NCI-H226 (cell line): Measurements from ENCODE around the gene EIF3D.
"Not testable (repeated sequence)": the region's sequence is repeated elsewhere in the genome, so short reads cannot be mapped to it uniquely, and the experiment has no call there.

ENCODE experiments used
- DNase-seq: peaks from one replicate; pipeline ENCODE4 v3.0.0-alpha.2; 2015

The EIF3D gene

DNA sequence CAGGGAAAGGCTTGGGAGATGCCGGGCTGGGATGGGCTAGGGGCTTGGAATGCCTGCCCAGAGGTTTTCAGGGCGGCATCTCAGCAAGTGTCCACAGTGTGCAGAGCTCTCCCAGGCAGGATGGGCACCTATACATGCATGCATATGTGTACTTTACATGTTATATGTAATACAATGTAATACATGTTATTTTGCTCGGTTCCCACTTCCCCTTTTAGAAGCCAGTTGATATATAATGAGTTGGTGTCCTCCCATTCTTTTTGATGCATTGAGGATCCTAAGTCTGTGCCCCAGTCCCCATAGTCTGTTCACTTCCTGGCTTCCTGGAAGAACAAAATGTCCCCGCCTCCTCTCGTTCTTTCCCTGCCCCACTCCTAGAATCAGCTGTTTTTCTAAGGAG is 20.1 kb upstream of the EIF3D start:
- DNase-seq = no peak

DNA sequence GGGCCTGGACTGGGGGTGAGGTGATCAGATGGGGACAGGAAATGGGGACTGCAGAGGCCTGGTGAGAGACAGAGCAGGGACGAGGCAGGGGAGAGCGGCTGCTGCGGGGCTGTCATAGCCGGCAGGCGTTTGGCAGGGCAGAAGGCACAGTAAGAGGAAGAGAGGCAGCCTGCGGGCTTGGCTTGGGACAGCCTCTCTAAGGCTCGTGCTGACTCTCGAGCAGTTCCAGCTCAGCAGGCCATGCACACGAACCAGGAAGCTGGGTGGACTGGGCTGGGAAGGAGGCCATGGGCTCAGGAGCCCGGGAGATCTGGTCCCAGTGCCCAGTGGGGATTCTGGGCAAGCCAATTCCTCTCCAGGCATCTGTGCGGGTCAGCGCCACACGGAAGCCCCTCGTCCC is 19.6 kb upstream of the EIF3D start:
- DNase-seq = no peak

DNA sequence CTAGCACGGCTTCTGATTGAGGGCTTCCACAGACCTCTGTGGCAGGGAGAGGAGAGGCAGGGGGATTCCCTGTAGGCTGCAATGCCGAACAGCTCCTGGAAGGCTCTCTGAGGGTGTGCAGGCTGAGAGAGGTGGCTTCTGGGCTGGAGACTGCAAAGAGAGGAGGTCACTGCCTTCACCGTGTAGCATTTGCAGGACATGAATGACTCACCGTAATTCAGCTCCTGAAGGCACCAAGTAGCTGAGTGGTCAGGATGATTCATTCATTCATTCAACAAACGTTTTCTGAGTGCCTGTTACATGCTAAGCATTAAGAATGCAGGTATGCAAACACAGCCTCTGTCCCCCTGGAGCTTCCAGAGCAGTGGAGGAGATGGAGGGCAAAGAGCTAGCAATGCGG is 18.0 kb upstream of the EIF3D start:
- DNase-seq = peak; percentile 46

DNA sequence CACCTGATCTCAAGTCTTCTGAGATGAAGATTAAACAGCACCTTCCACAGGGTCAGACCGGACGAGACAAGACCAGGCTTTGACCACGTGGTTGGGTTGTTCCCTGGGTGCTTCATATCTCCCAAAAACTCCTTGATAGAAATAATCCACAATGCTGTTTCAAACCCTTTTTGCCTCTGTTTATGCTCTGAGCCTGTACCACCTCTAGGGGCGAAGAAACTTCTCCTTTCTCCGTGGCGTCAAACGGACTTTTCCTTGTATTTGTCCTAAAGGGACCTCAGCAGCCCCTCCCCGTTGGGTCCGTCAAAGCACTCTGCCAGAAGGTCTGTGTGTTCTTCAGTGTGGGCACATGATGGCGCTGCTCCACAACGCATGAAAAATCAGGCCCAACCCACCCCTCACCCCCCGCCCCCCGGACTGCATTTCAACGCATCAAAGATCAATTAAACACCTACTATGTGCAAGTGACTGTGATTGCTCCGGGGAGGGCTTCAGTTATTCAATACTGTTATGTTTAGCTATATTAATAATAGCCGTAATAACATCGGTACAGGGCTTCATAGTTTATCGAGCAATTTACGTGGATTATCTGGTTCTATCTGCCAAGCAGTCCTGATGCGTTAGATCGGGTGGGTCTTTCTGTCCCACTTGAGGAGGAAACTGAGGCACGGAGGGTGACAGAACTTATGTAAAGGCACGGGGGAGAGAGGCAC is 17.3 kb upstream of the EIF3D start:
- peak; percentile 20 for DNase-seq

DNA sequence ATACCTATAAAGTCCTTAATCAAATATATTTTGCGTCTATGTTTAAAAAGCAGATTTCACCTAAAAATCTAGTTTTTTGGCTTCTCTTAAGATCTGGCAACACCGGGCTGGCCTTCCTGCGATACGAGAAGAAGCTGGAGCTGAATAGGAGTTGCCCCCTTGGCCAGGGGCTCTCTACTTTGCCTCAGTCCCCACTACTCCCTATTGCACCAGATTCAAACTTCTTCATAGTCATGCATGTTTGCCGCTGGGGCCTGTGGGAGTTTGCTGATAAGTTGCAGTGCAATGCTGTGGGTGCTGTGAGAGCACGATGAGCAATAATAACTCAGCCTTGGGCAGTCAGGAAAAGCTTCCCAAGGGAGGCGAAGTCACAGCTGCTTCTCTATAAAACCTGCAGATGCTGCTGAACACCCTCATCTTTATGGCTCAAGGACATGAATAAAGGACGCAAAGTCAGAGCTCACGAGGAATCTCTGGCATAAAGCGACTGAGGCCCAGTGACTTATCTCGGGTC is 15.2 kb upstream of the EIF3D start:
- DNase-seq = peak; percentile 74

DNA sequence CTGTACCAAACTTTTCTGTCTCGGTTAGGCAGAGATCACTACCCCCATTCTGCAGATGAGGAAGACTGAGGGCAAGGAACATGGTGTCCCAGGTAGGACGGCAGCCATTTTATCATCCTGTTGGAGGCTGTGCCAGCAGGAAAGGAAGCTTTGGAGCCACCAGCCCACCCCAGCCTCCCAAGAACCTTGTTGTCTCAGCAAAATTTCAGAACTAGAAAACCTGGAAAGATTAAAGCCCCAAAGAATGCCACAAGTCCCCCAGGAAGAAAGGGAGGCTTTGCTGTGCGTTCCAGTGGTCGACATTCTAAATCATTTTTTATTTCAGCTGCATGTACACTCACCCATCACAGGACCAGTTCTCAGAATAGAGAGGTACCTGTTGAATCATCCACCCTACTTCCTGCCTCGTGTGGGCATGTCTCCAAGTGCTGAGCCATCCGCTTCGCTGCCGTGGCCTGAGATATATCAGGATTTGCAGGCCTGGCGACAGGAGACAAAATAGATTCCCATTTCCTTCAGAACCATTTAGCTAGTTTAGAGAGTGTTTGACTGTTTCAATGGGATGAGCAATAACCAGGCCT is 13.0 kb upstream of the EIF3D start:
- DNase-seq = peak; percentile 78

DNA sequence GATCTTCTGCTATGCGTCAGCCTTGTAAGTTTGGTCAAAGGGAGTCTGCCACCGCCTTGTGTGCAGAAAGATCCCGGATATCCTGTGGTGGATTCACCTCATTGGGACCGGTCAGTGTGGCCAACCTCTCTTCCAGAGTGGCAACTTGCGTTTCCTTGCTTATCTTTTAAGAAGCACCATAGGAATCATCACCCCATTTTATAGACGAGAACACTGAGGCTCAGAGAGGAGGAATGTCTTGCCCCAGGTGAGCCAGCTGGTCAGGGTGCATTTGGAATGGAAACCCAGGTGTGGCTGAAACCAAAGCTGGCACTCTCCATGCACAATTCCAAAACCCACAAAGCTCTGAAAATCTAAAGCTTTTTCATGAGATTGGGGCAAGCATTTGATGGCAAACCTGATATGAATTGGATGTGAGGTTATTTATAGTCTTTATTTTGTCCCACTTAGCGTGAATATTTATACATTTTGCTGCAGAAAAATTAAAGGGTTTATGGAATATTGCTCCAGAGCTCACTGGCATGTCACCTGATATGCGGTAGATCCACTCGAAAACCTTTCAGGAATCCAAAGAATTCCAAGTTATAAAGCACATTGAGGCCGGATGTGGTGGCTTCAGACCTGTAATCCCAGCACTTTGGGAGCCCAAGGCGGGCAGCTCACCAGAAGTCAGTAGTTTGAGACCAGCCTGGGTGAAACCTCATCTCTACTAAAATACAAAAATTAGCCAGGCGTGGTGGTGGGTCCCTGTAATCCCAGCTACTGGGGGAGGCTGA is 12.1 kb upstream of the EIF3D start:
- DNase-seq = peak; percentile 55

DNA sequence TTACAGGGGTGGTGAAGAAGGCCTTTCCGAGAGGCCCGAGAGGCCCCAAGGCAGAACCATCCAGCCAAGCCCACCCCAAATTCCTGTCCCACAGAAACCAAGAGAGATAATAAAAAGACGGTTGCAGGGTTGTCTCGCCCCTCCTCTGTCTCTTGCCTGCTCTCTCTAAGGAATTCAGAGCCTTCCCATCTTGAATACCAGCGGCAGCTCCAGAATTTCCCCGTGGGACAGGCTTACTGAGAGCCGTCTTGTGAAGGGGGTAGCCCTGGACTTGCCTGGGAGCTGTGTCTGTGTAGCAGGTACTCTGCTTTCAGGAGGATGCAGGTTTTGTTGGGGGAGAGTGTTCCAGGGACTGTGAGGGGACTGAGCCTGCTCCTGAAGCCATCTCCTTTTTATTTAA is 9.6 kb upstream of the EIF3D start:
- no peak for DNase-seq

DNA sequence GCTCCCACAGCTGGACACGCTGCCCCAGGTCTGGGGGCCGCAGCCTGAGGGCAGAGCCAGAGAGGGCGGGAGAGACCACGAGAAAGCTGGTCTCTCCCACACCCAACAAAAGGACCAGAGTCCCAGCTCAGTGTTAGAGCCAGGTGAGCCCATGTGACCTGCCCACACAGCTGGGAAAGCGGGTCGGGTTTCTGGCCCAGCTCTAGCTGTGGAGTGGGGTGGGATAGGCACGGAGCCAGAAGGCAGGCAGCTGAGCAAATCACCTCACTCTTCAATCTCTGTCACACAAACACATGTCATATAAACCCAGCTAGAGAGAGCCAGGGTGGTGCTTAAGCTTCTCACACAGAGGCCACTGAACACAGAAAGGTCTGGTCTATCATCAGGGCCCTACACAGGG is 7.8 kb upstream of the EIF3D start:
- DNase-seq = no peak

DNA sequence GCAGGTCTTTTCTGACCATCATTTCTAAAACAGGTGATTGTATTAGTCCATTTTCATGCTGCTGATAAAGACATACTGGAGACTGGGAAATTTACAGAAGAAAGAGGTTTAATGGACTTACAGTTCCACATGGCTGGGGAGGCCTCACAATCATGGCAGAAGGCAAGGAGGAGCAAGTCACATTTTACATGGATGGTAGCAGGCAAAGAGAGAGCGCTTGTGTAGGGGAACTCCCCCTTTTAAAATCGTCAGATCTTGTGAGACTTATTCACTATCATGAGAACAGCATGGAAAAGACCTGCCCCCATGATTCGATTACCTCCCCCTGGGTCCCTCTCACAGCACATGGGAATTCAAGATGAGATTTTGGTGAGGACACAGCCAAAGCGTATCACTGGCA is 4.4 kb upstream of the EIF3D start:
- DNase-seq = not testable (repeated sequence)

DNA sequence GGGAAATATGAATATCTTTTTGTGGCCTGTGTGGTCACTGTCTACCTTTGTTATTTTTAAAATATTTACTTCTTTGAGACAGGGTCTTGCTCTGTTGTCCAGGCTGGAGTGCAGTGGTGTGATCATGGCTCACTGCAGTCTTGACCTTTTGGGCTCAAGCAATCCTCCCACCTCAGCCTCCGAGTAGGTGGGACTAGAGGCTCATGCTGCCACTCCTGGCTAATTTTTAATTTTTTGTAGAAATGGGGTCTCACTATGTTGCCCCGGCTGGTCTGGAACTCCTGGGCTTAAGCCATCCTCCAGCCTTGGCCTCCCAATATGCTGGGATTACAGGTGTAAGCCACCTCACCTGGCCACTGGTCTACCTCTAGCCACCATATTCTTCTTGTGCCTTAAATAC is 3.5 kb upstream of the EIF3D start:
- DNase-seq = no peak

DNA sequence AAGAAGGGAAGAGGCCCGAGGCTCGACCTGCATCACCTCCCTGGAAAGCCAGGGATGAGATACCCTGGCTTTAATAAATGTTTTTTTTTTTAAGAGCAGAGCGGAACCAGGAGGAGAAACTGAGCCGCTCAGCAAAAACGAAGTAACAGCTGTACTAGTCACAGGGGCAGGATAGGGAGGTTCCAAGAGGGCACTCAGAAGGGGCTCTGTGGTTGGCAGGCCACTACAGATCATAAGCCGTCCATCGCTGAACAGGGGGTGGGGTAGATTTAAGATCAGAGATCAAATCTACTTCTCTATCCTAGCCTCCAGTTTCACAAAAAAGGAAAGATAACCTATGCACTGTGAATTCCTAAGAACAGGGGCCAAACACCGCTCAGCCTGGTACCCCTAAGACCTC is 625 bp downstream of the EIF3D start:
- no peak for DNase-seq

DNA sequence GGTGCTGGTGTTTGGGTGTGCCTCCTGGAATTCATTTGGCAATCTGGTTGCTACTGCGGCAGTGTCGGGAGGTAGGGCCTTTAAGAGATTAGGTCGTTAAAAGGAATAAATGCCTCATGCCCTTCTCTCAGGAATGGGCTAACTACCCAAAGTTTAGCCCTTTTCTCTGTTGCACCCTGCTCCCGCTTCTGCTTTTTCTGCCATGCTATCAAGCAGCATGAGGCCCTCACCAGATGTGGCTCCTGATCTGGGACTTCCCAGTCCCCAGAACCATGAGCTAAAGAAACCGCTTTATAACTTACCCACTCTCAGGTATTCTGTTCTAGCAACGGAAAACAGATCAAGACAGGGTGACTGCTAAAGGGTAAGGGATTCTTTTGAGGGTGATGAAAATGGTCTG is 6.3 kb downstream of the EIF3D start:
- DNase-seq = no peak

DNA sequence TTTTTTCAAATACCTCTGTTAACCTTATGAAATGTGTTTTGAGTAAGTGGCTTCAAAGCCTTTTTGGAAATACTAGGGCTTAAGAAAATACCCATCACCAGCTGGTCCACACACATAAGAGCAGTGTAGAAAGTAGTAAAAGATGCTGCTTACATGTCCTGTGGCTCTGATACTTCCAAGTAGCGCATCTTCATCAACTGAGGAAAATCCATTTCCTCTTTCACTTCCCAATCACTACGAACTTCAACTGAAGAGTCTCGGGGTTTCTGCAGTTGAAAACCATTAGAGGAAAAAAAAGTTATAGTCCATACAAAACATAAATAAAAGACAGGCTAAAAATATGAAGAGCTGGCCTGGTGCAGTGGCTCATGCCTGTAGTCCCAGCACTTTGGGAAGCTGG is 8.5 kb downstream of the EIF3D start:
- no peak for DNase-seq

DNA sequence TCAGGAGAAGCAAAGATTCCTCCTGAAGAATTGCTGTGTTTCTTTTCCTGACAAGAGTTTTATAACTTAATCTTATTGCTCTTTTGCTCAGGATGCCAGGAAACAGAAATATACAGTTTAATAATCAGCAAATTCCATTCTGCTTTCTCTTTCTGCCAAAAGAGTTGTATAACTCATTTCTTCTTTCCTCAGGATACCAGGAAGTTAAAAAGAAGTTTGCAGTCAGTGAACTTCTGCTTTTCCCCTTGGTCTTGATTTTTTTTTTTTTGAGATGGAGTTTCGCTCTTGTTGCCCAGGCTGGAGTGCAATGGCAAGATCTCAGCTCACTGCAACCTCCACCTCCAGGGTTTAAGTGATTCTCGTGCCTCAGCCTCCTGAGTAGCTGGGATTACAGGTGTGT is 9.1 kb downstream of the EIF3D start:
- not testable (repeated sequence) for DNase-seq

DNA sequence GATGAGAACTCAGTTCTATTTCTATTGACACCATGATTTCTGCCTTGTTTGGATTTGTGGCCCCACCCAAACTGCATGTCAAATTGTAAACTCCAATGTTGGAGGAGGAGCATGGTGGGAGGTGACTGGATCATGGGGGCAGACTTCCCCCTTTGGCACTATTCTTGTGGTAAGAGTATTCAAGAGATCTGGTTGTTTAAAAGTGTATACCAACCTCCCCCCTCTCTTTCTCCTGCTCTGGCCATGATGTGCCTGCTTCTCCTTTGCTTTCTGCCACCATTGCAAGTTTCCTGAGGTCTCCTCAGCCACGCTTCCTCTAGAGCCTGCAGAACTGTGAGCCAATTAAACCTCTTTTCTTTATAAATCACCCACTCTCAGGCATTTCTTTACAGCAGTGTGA is 14.2 kb downstream of the EIF3D start:
- no peak for DNase-seq

DNA sequence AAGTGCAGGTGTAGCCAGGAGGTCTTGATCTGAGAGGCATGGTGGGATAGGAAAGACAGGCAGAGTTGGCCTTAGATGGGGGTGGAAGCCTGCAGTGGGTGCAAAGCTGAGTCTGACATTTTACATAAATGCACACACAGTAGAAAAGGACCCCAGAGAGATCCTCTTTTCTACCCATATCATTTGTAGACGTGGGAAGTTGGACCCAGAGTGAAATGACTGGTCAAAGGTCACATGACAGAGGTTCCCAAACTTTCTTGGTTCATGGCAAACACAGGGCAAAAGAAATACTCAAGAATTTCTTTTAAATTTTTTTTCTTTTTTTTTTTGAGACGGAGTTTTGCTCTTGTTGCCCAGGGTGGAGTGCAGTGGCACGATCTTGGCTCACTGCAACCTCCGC is 16.0 kb downstream of the EIF3D start:
- DNase-seq = no peak

DNA sequence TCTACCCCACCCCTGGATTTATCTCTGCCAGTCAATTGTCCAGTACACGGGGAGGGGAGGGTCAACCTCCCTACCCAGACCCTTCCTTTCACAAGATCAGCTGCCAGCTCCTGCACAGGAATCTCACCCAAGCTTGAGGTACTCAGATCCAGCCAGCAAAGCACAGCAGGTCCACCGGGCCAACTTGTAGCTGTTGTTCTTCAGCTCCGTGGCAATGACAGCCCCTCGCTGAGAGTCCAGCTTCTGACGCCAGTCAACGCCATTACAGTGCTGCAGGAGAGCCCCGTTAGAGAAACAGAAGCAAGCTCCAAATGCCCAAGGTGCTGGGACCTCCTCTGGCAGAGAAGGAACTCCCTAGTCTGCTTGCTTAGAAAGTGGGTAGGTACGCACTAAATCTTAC is 16.6 kb downstream of the EIF3D start:
- no peak for DNase-seq

DNA sequence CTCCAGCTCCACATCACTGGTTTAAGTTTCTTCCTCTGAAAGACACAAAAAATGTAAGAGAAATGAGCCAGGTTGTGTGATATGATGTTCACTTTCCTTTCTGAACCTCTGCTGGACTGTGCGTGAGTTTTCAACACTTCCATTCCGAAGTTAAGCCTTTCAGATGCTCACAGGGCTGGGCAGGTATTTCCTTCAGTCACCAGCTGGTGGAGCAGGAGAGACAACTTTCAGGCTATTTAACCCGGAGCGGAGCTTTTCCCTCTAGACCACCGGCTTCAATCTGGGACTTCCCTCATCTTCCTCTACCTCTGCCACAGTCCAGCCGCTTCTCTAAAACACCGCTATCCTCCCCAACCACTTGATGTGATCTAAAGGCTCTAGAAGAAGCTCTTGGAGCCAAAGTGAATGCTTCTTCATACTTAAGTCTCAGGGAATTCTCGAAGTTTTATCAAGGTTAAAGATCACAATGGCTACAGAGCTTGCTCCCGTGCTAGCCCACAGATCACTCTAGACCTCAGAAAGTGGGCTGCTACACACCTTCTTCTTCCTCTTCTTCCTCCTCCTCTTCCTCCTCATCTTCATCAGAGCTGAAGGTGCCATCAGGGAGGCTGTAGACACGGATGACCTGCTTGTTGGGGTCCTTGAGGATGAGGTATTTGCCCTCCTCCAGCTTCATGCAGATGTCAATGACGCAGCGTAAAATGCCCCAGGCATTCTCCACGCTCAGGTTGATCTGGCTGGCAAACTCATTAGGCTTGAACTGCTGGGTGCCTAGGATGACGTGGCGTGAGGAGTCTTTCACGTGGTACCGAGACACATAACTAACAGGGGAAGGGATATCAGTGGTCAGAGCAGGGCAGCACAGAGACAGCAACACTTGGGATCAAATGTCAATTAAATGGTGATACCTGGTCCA is 17.7 kb downstream of the EIF3D start:
- DNase-seq = peak; percentile 17

DNA sequence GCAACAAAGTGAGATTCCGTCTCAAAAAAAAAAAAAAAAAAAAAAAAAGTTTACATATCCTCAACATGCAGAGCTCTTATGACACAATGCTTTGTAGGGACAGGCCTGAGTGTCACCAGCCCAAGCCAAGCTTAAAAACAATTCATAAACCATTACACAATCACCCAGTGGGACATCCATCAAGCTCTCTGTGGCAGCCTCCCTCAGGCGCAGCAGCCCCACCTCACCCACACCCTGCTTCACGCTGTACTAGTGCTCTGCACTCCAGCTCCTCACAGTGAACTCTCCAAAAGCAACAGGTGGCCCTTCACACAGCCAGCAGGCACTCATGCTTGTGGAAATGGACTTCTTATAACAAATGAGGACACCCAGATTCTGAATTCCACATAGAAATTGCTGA is 18.6 kb downstream of the EIF3D start:
- DNase-seq = no peak

DNA sequence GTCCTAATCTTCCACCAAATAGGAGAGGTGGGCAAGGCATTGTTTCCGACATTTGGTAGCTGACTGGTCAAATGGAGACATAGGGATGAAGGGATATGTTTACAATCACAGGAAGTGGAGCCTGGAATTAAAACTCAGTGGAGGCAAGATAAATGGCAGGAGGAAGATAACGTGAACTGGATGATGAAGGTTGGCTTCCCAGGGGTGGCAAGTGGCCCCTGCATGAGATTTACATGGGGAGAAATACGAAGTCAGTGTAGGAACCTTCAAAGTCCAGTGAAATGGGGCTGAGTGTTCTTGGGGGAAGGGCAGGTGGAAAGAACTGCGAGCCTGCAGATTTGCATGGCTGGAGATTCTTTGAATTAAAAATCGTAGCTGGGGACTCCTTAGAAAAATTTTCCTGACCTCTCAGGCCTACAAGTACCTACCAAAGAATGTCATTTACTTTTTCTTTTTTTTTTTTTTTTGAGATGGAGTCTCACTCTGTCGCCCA is 21.4 kb downstream of the EIF3D start:
- no peak for DNase-seq

DNA sequence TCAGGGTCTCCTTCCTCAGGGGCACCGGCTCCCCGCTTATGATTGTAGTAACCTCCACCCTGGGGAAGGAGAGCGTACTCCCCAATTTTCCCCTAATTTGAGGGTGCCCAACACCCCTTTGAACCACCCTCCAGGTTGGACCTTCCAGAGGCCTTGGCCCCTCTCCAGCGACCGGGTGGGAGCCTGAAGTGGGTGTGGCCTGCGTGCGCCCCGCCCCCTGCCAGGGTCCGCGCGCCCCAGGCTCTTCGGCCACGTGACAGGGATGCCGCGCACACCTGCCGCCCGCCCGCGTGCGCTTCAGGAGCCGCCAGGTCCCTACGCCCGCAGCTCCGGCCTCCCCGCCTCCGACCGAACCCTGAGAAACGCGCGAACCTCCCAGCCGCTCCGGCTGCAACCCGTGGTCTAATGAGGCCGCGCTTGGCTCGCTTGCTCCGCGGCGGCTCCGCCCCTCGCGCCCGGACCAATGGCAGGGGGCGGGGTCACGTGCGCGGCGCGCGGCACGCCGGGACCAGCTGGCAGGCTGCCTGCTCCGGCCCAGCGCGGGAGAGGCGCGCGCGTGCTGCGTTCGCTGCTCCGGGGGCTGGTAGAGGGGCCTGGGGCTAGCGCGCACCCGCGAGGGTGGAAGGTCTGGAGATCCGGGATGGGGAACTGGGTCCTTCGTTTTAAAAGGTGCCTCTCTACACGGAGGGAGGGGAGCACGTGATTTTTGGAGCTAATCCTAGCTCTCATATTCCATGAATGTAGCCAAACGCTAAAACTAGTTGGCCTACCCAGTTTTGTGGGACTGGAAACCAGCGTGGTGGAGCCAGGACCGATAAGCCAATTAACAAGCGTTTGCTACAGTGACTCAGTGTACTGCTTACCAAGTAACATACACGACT is 22.1 kb downstream of the EIF3D start, which contains the start of gene FOXRED2:
Gene FOXRED2 (minus strand): TSS at position 404 of the 881 bp plus-strand sequence. CDS start 618 bp downstream, outside the sequence.
- DNase-seq = peak; percentile 60
